DOHH2 (cell line): ENCODE results near the gene IFIT3.

Experiments
- EZH2phosphoT487 ChIP-seq: fragments of 200-600 bp; sonication (generic); IDR thresholded peaks from 2 replicates; pipeline ENCODE4 v1.6.1; 2017; ENCODE audit warnings: borderline replicate concordance, mild to moderate bottlenecking, antibody characterized with exemption, low read length, moderate library complexity, mixed read lengths
- TF ChIP-seq, protein P1 (sequence below): fragments of 200-600 bp; sonication (generic); IDR thresholded peaks from one replicate; pipeline ENCODE4 v1.5.1; 2014; ENCODE audit warnings: antibody characterized with exemption, mild to moderate bottlenecking, low read depth, low read length; ENCODE audit not compliant: poor library complexity, severe bottlenecking

DNA sequence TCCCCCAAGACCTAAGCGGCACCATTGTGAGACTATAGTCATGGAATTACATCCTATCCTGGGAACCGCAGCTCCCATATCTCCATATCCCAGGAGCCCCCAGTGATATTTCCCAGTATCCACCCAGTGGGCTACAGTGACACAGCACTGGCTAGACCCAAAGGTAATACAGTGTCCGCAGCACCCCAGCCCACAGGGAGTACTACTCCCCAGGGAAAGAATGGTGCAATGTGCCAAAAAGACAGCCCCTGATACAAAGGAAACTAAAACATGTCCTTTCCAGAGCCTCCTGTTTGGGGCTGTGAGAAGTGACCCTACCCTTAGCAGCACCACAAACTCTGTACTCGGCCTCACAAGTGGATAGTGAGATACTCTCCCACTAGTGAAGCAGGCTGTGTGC, 30.4 kb upstream of the IFIT3 start:
- TF ChIP-seq, protein P1, sequence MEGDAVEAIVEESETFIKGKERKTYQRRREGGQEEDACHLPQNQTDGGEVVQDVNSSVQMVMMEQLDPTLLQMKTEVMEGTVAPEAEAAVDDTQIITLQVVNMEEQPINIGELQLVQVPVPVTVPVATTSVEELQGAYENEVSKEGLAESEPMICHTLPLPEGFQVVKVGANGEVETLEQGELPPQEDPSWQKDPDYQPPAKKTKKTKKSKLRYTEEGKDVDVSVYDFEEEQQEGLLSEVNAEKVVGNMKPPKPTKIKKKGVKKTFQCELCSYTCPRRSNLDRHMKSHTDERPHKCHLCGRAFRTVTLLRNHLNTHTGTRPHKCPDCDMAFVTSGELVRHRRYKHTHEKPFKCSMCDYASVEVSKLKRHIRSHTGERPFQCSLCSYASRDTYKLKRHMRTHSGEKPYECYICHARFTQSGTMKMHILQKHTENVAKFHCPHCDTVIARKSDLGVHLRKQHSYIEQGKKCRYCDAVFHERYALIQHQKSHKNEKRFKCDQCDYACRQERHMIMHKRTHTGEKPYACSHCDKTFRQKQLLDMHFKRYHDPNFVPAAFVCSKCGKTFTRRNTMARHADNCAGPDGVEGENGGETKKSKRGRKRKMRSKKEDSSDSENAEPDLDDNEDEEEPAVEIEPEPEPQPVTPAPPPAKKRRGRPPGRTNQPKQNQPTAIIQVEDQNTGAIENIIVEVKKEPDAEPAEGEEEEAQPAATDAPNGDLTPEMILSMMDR: no peak
- no peak for TF ChIP-seq EZH2phosphoT487
